GM10248 (cell line): ENCODE measurements around the gene TBC1D3D.
"Not testable (repeated sequence)": the region's sequence is repeated elsewhere in the genome, so short reads cannot be mapped to it uniquely, and the experiment has no call there.

Experiments used
- CTCF ChIA-PET: fragments of 300-600 bp; sonication (Branson Sonifier 250); formaldehyde crosslinking; extraction: SDS; loops from one replicate; lab custom pipeline; 2021; ENCODE audit warnings: antibody characterized with exemption; lab: Yijun Ruan, JAX
- POLR2A ChIA-PET: fragments of 350-650 bp; sonication (Branson Sonifier 250); formaldehyde crosslinking; extraction: SDS; loops from one replicate; lab custom pipeline; 2020; ENCODE audit warnings: antibody characterized with exemption; lab: Yijun Ruan, JAX
- DNase-seq: peaks from one replicate; pipeline ENCODE4 v3.0.0; 2012; ENCODE audit errors: extremely low spot score

Gene TBC1D3D

GRCh38 chr17:38003676-38004075 lies at the start of gene TBC1D3D:
Gene TBC1D3D, plus strand, starts transcription at chr17:38003976. Its CDS starts 1,585 bp downstream, at chr17:38005561.
- DNase-seq, POLR2A ChIA-PET, CTCF ChIA-PET: not testable (repeated sequence)

- POLR2A ChIA-PET, CTCF ChIA-PET, DNase-seq: not testable (repeated sequence)
Observed at GRCh38 chr17:37988960-37989359, 14.8 kb upstream of the TBC1D3D start, which contains the start of gene TBC1D3L. Gene TBC1D3L, minus strand, starts transcription at chr17:37989060. Its CDS starts 1,540 bp downstream, at chr17:37987520.
